Uterus (tissue), 2 donors: Measurements from ENCODE around the gene HMX3.

Experiments used
- CTCF ChIP-seq, 4 experiments: fragments of 200-600 bp in 2 of 4; fragments of 450-650 bp in 2 of 4; sonication (generic) in 2 of 4; IDR thresholded peaks; one replicate each; pipeline ENCODE4 v1.5.1; 2016 to 2019; ENCODE audit warnings: antibody characterized with exemption in 4 of 4, mild to moderate bottlenecking in 2 of 4, moderate library complexity in 1 of 4
- POLR2A ChIP-seq, 2 donors: fragments of 450-650 bp; IDR thresholded peaks; one replicate each; pipeline ENCODE4 v1.6.1; 2016; ENCODE audit warnings: antibody characterized with exemption in 2 of 2, mild to moderate bottlenecking in 1 of 2, moderate library complexity in 1 of 2

- TF ChIP-seq CTCF (IDR thresholded peaks at IDR 0.05) (no peak), POLR2A (IDR thresholded peaks at IDR 0.05) (no peak)
These were observed 12.8 kb downstream of the HMX3 start for GRCh38 chr10:123148414-123149161.
